SW480 (cell line): ENCODE measurements around the gene TRPM4.
"Not testable (repeated sequence)": the region's sequence is repeated elsewhere in the genome, so short reads cannot be mapped to it uniquely, and the experiment has no call there.

ENCODE experiments used
- DNase-seq: peaks from one replicate; pipeline ENCODE4 v3.0.0-alpha.2; 2016; ENCODE audit warnings: low spot score

Gene TRPM4

GRCh38 chr19:49151267-49152118 is 6.1 kb upstream of the TRPM4 start:
- DNase-seq, result peak; percentile 97

GRCh38 chr19:49152119-49152550 is 5.5 kb upstream of the TRPM4 start:
- DNase-seq, result no peak

GRCh38 chr19:49153167-49153809 is 4.3 kb upstream of the TRPM4 start:
- DNase-seq, result no peak

GRCh38 chr19:49154279-49154678 is 3.3 kb upstream of the TRPM4 start:
- no peak for DNase-seq

DNA sequence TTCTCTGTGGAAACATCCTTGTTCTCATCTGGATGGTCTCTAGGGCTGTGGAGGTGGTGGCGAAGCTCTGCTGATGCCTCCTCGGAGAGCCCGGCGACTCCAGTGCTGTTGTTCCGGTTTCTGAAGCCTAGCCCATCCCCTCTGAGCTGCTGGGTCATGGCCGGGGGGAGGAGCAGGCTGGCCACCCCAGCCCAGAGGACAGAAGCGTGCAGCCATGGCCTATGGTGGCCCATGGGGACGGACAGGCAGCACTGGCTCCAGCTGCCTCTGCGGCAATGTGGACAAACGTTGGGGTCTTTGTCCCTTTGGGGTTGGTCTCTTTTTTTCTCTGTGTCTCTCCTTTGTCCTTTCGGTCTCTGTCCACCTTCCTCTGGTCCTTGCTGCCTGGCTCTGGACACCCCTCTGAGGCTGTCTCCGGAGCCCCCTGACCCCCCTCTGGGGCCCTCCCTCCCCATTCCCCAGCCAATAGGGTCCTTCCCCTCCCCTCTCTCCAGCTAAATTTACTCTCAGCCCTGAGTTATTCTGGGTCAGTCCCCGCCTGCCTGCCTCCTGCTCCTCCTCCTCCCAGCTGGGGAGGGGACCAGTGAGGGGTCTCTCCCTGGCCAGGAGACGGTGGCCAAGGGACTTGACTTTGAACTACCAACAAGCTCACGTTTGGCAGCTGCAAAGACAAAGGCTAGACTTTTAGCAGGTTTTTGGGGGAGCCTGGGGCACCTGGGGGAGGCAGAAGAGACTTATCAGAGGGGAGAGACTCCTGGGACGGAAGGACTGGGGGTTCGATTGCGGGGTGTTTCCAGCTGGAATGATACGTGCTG is 2.4 kb upstream of the TRPM4 start, which contains the start of gene HRC:
Gene HRC (minus strand): TSS at position 392 of the 815 bp plus-strand sequence. CDS start 159 bp downstream, at position 233.
- no peak for DNase-seq

DNA sequence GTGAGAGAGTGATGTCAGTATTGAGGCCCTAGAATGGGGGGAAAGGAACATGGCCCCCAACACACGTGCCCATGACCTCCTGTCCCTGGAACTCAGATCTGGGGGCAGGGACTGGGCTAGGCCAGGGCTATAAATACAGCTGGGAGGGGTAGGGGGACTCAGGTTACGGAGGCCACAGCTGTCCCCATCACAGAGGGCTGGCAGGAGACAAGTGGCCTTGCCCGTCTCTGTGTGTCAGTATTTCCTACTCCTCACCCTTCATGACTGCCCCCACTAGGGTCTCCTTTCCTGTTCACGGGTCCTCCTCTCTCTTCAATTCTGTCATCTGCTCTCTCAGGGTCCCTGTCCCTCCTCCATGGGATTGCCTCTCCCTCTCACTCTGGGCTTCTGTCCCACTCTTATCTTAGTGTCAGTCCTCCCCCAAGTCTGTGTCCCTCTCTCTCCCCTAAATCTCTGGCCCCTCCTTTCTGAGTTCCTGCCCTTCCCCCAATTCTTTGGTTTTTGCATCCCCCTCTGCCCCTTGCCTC is 1.7 kb upstream of the TRPM4 start:
- DNase-seq, result no peak

GRCh38 chr19:49160450-49161189 is 3.0 kb downstream of the TRPM4 start:
- no peak for DNase-seq

- DNase-seq, result no peak
Observed at GRCh38 chr19:49161987-49162386, 4.4 kb downstream of the TRPM4 start.

- DNase-seq, result no peak
Observed at GRCh38 chr19:49165111-49165750, 7.6 kb downstream of the TRPM4 start.

- DNase-seq, result no peak
Observed at GRCh38 chr19:49165865-49166301, 8.3 kb downstream of the TRPM4 start.

GRCh38 chr19:49167857-49168409 is 10.3 kb downstream of the TRPM4 start:
- no peak for DNase-seq

GRCh38 chr19:49168421-49168820 is 10.8 kb downstream of the TRPM4 start:
- DNase-seq, result no peak

- no peak for DNase-seq
Observed at GRCh38 chr19:49173198-49173597, 15.6 kb downstream of the TRPM4 start.

- DNase-seq, result no peak
Observed at GRCh38 chr19:49180659-49181058, 23.1 kb downstream of the TRPM4 start.

- DNase-seq, result not testable (repeated sequence)
Observed at GRCh38 chr19:49182010-49182847, 24.6 kb downstream of the TRPM4 start.

- DNase-seq, result no peak
Observed at GRCh38 chr19:49182848-49183375, 25.3 kb downstream of the TRPM4 start.

- DNase-seq, result no peak
Observed at GRCh38 chr19:49186108-49186507, 28.5 kb downstream of the TRPM4 start.

DNA sequence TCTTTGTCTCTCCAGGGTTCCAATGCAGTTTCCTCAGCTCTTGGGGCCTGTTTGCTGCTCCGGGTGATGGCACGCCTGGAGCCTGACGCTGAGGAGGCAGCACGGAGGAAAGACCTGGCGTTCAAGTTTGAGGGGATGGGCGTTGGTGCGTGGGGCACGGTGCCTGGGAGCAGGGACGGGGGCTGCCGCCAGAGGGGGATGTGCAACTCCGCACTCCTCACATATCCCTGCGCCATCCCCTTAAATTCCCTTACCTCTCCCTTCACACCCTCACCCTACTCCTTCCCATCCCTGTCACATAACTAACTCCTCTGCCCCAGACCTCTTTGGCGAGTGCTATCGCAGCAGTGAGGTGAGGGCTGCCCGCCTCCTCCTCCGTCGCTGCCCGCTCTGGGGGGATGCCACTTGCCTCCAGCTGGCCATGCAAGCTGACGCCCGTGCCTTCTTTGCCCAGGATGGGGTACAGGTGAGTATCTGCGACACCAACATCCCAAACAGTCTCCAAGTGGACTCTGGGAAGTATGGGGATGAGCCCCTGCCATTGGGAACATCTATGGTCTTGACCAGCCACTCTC is 31.1 kb downstream of the TRPM4 start:
- no peak for DNase-seq

GRCh38 chr19:49189259-49189658 is 31.7 kb downstream of the TRPM4 start:
- DNase-seq, result no peak
